Upper lobe of left lung (tissue), 4 donors: ENCODE data around the gene CFTR.

ENCODE experiments used
- CTCF ChIP-seq, 6 experiments: fragments of 450-650 bp in 4 of 6; fragments of 200-600 bp in 2 of 6; sonication (generic) in 2 of 6; IDR thresholded peaks; one replicate each; pipeline ENCODE4 v1.5.1; 2016 to 2019; ENCODE audit warnings: antibody characterized with exemption in 6 of 6
- EP300 ChIP-seq, 4 donors: sonication (generic); formaldehyde crosslinking; IDR thresholded peaks; one replicate each; pipeline ENCODE4 v1.5.1; 2017; ENCODE audit warnings: antibody characterized with exemption in 4 of 4, control low read depth in 2 of 4
- POLR2A ChIP-seq, 4 donors: fragments of 450-650 bp; IDR thresholded peaks; one replicate each; pipeline ENCODE4 v1.5.1; 2016 to 2017; ENCODE audit warnings: antibody characterized with exemption in 4 of 4, mild to moderate bottlenecking in 2 of 4
- POLR2AphosphoS5 ChIP-seq, 2 donors: sonication (generic); formaldehyde crosslinking; IDR thresholded peaks; one replicate each; pipeline ENCODE4 v1.5.1; 2017; ENCODE audit warnings: antibody characterized with exemption in 2 of 2

GRCh38 chr7:117656806-117657205 is 177.0 kb downstream of the CFTR start:
- TF ChIP-seq CTCF (IDR thresholded peaks at IDR 0.05) (no peak), POLR2A (IDR thresholded peaks at IDR 0.05) (no peak), POLR2AphosphoS5 (IDR thresholded peaks at IDR 0.05) (no peak), EP300 (IDR thresholded peaks at IDR 0.05) (no peak)
